ENCODE results near the gene SLC22A7. TPM values are rescaled to one million over a fixed set of nuclear protein-coding genes. Genes with fewer than 3 reads are reported as not detected.
A peak's percentile ranks its signal among the peaks of the same experiment; 100 is the strongest.

Gene SLC22A7
- not detected for total RNA-seq
- long read RNA-seq, partial matches to known transcripts = 0 of 1 reads
- long read RNA-seq, other reads (novel, unspliced or antisense) = 1 of 1 reads

DNA sequence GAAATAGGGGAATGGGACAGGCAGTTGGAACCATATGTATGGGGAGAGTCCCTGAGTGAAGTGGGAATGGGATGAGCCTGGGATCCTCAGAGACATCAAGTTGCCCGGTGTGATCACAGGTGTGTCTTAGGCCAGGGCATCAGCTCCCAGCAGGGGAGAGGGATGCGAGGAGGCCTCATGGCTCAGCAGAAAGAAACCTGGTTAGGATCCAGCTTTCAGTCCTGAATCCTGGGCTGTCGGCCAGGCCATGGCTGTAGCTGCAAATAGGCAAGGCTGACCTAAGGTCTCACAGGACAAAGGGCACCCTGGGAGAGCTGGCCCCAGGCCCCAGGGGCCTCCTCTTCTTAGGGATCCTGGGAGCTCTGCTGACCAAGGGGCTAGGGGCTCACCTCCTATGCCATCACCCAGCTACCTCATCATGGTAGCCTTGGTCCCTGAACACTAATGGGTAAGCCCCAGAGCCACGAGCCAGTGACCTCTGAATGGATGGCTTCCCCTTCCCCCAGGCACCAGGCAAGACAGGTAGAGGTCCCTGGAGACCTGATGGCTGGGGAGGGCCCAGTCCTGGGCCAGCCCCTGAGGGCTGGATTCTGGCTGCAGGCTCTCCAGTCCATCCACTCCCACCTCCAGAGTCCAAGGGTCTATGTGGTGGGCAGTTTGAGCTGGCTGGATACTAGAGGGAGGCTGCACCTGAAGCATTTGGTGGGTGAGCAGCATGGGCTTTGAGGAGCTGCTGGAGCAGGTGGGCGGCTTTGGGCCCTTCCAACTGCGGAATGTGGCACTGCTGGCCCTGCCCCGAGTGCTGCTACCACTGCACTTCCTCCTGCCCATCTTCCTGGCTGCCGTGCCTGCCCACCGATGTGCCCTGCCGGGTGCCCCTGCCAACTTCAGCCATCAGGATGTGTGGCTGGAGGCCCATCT is at the start of gene SLC22A7:
SLC22A7 (plus strand) TSS at position 617 of the 921 bp plus-strand sequence; CDS start at position 716, 99 bp downstream.
- intact Hi-C loops (cut with micrococcal nuclease) = no loop called here
- ATAC-seq = peak; percentile 83
- DNase-seq = peak; percentile 83

GRCh38 chr6:43248791-43249190 is 49.3 kb upstream of the SLC22A7 start:
- DNase-seq (no peak), ATAC-seq (no peak)
- intact Hi-C loops (cut with micrococcal nuclease) = no loop called here

DNA sequence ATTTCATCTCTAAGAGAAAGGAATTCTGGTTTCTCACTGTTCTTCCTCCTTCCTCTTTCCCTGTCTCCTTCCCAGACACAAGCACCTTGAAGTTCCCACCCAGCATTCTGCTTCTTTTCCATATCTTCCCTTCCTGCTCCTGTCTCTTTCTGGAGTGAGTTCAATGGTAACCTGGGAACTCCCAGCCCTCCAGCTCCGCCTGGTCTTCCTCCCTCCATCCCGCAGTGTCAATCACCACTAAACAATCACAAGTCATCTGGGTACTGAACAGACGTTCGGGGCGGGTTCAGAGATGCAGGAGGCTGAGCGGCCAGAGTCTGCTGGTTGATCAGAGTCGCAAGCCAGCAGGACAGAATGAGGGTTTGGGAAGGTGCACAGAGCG is 47.1 kb upstream of the SLC22A7 start:
- intact Hi-C loops (cut with micrococcal nuclease) = no loop called here
- ATAC-seq (no peak), DNase-seq (no peak)

DNA sequence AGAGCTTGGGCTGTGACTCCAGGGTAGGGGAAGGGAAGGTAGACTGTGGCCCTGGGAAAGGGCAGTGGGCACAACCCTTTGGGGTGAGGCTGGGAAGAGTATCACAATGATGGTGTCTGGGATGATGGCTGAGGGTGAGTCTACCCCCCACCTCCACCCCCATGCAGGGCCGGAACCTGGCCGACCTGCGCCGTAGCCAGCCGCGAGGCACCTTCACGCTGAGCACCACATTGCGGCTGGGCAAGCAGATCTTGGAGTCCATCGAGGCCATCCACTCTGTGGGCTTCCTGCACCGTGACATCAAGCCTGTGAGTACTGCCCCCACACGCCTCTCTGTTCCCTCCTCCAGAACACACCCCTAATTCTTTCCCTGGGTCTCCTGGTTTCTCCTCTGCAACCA is 44.7 kb upstream of the SLC22A7 start:
- intact Hi-C loops (cut with micrococcal nuclease) = no loop called here
- DNase-seq (no peak), ATAC-seq (no peak)

DNA sequence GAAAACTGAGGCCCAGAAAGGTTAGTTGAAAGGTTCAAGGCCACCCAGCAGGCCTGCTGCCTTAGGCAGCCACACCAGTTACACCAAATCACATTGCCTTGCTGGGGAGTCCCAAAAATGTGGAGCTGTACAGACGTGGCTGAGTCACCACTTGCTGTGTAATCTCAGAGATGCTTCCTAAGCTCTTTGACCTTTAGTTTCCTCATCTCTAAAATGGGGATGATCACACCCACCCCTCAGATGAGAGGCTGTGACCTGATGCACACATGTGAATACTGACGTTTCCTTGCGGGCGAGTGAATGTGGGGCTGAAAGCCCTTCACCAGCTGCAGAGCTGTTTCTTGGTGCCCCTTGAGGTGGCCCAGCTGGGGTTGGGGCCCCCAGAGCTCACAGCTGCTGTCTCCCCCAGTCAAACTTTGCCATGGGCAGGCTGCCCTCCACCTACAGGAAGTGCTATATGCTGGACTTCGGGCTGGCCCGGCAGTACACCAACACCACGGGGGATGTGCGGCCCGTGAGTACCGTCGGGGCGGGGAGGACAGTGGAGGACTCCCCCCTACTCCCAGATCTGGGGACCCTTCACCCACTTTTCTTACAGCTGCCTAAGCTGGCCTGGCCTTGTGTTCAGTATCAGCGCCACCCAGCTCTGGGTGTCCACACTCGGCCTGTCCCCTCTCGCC is 43.8 kb upstream of the SLC22A7 start:
- DNase-seq = no peak
- no peak for ATAC-seq
- intact Hi-C loops (cut with micrococcal nuclease) = no loop called here

GRCh38 chr6:43254846-43255245 is 43.2 kb upstream of the SLC22A7 start:
- no peak for DNase-seq
- ATAC-seq = no peak
- intact Hi-C loops (cut with micrococcal nuclease) = no loop called here

DNA sequence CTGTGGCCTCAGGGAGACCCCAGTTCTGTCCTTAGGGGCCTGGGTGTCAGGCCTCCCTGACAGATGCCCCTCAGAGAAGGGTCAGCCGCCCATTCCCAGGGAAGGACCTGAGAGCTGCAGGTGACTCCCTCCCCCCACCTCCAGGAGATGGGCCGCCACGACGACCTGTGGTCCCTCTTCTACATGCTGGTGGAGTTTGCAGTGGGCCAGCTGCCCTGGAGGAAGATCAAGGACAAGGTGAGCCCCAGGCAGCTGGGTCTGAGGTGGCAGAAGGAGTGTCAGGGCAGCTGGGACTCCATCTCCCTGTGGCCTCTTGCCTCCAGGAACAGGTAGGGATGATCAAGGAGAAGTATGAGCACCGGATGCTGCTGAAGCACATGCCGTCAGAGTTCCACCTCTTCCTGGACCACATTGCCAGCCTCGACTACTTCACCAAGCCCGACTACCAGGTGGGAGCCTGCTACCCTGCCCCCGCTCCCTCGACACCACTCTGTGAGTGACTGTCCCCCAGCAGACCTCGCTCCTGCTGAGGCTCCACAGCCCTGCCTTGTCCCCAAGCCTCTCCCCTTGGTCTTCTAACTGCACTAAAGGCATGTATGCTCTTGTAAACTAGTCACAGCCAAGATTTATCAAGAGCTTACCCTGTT is 42.5 kb upstream of the SLC22A7 start:
- no peak for DNase-seq
- no peak for ATAC-seq
- intact Hi-C loops (cut with micrococcal nuclease) = no loop called here

- ATAC-seq (no peak), DNase-seq (no peak)
- intact Hi-C loops (cut with micrococcal nuclease) = no loop called here
Observed at GRCh38 chr6:43256670-43257366, 41.2 kb upstream of the SLC22A7 start.

DNA sequence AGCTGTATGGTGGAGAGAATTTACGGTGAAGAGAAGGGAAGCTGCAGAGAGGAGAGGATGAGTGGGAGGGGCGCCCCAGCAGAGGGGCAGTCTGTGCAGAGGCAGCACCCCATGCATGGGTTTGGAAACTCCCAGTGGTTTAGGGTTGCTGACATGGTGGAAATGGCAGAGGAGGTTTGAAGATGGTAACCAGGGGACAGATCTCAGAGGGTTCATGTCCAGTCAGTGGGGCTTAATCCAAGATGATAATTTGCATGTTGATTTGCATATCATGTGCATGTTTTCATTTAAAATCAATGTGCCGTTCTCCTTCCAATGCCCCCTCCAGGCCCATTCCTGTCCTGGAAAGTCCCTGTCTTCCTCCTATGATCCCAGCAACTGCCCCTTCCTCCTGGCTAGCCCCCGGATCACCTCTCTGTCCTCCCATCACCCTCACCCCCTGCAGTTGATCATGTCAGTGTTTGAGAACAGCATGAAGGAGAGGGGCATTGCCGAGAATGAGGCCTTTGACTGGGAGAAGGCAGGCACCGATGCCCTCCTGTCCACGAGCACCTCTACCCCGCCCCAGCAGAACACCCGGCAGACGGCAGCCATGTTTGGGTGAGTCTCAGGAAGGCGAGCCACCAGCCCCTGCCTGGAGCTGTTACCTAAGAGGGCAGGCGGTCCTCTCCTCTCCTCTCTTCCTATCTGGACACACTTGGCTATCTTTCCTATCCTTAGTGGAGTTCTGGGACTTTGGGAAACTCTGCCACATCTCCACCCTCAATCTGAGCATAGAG is 40.5 kb upstream of the SLC22A7 start:
- intact Hi-C loops (cut with micrococcal nuclease) = no loop called here
- no peak for DNase-seq
- ATAC-seq = no peak

GRCh38 chr6:43258180-43258579 is 39.9 kb upstream of the SLC22A7 start:
- ATAC-seq (no peak), DNase-seq (no peak)
- intact Hi-C loops (cut with micrococcal nuclease) = no loop called here

GRCh38 chr6:43258807-43259686 is 39.0 kb upstream of the SLC22A7 start:
- DNase-seq (no peak), ATAC-seq (no peak)
- intact Hi-C loops (cut with micrococcal nuclease) = no loop called here

GRCh38 chr6:43260791-43261190 is 37.3 kb upstream of the SLC22A7 start:
- ATAC-seq (no peak), DNase-seq (no peak)
- intact Hi-C loops (cut with micrococcal nuclease) = loop anchor here (5.0 kb wide), 1 partner anchor 77 kb away; no protein-coding TSS in a partner anchor

DNA sequence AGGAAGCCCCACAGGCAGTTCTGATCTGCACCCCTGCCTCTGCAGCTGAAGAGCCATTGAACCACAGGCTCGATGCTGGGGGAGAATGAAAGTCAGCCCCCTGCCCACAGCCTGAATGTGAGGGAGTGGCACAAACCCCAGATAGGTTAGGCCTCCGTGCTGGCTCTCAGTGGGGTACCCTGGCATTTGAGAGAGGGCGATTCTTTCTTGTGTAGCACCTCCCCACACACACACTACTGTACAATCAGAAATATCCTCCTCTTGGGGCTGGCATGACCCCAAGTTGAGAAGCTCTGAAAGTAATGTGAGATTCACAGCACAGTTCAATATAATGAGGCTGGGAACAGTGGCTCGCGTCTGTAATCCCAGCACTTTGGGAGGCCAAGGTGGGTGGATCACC is 36.9 kb upstream of the SLC22A7 start:
- intact Hi-C loops (cut with micrococcal nuclease) = loop anchor here (5.0 kb wide), 1 partner anchor 76 kb away; no protein-coding TSS in a partner anchor
- ATAC-seq = no peak
- DNase-seq = no peak

GRCh38 chr6:43262000-43262779 is 35.9 kb upstream of the SLC22A7 start:
- DNase-seq (no peak), ATAC-seq (no peak)
- intact Hi-C loops (cut with micrococcal nuclease) = loop anchor here (5.0 kb wide), 1 partner anchor 75 kb away; no protein-coding TSS in a partner anchor

DNA sequence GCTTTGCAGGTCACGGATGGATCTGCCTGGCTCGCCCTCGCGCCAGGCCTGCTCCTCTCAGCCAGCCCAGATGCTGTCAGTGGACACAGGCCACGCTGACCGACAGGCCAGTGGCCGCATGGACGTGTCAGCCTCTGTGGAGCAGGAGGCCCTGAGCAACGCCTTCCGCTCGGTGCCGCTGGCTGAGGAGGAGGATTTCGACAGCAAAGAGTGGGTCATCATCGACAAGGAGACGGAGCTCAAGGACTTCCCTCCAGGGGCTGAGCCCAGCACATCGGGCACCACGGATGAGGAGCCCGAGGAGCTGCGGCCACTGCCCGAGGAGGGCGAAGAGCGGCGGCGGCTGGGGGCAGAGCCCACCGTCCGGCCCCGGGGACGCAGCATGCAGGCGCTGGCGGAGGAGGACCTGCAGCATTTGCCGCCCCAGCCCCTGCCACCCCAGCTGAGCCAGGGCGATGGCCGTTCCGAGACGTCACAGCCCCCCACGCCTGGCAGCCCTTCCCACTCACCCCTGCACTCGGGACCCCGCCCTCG is 35.2 kb upstream of the SLC22A7 start:
- intact Hi-C loops (cut with micrococcal nuclease) = loop anchor here (5.0 kb wide), 1 partner anchor 74 kb away; no protein-coding TSS in a partner anchor
- no peak for ATAC-seq
- DNase-seq = no peak
